GM19328 (cell line): Measurements from ENCODE around the gene SPEM2.

Experiments used
- ATAC-seq: cut with Tn5 transposase; IDR thresholded peaks from one replicate; pipeline ENCODE4 v1.9.1; 2021; ENCODE audit warnings: mild to moderate bottlenecking, moderate library complexity; ENCODE audit not compliant: unreplicated experiment

The SPEM2 gene

DNA sequence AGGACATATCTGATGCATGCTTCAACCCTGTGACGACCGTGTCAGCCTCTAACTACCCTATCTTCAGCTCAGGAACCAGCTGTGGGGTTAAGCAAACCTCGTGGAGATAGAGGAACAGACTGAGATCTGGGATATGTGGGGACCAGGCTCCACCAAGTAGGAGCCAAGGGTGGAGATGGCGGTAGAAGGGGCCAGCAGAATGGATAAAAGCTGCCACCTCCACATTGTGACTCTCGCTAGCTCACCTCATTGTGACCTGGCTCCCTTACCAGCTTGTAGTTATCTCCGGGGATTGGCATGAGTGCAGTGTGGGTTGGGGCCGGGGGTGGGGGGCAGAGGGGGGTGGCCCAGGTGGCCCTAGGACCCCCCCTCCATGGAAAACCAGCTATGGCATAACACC, at the start of gene SPEM2:
TSS of gene SPEM2 (plus strand) at position 301 of the 400 bp plus-strand sequence. CDS start at position 374, 73 bp downstream.
- ATAC-seq, result no peak

DNA sequence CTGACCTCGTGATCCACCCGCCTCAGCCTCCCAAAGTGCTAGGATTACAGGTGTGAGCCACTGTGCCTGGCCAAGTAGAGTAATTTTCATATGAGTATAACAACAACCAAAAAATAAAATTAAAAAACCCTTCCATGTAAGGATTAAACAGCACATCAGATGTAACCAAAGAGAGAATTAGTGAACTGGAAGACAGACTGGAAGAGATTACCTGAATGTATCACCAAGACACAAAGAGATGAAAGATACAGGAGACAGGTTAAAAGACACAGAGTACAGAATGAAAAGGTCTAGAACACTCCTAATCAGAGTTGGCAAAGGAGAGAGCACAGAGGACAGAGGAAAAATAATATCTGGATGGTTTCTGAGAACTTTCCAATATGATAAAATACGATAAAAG, 46.3 kb upstream of the SPEM2 start:
- no peak for ATAC-seq

DNA sequence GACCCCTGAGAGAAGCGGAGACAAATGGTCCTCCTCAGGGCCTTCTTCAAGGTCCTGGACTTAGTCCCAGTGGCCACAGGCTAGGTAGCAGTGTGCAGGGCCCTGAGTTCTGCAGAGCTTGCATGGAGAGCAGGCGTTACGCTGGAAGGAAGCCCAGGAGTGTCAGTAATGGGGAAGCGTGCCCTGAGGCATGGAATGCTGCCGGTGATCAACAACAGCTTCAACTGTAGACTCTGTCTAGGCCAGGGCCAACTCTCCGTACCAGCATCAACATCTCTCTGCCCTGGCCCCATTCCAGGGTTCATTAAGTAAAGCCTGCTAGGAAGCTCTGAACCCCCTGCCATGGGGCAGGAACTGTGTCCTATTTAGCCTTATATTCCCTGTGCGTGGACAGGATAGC, 45.1 kb upstream of the SPEM2 start:
- no peak for ATAC-seq

DNA sequence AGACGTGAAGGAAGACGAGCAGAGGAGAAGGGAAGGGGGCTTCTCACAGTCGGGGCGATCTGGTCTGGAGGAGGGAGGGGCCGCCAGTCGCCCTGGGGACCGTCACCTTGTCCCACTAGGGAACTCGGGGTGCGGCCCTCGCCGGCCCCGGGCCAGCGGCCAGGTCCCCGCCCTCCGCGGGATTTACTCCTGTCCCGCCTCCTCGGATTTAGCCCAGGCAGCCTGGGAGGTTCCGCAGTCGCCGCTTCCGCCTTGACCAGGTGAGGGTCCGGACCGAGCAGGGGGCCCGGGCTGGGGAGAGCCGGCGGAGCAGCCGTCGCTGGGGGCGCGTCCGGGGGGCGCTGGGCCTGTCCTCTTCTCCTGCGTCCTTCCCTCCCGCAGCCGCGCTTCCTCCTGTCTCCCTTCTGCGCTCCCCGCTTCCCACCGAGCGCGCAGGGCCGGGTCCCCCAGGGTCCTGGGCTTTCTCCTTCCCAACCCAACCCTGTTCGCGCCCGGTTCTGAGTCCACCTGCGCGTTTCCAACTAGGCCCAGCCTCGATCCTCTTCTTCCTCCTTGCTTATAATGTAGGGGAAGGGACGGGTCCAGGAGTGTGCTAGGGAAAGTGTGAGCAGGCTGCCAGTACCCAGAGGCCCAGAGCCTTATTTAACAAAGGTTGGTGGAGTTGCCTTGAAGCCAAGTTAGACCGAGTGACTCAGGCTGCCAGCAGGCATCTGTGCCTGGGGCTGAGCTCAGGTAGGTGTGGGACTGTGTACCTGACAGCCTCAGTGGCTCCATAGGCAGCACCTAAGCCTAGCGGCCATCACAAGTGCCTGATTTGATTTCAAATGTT, 44.3 kb upstream of the SPEM2 start, which contains the start of gene TNK1:
TSS of gene TNK1 (plus strand) at position 235 of the 829 bp plus-strand sequence. CDS start 1,838 bp downstream, outside the sequence.
- ATAC-seq, result no peak

DNA sequence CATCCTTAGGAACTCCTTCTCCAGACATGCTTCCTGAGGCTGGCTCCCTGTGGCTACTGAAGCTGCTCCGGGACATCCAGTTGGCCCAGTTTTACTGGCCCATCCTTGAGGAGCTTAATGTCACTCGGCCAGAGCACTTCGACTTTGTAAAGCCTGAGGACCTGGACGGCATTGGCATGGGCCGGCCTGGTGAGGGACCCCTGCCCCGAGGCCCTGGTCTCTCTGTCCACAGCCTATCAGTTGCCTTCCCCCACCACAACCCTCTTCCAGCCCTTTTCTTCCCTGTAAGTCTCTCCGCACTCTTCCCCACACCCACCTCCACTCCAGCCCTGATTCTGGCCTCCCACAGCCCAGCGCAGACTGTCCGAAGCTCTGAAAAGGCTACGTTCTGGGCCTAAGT, 42.5 kb upstream of the SPEM2 start:
- ATAC-seq, result no peak

DNA sequence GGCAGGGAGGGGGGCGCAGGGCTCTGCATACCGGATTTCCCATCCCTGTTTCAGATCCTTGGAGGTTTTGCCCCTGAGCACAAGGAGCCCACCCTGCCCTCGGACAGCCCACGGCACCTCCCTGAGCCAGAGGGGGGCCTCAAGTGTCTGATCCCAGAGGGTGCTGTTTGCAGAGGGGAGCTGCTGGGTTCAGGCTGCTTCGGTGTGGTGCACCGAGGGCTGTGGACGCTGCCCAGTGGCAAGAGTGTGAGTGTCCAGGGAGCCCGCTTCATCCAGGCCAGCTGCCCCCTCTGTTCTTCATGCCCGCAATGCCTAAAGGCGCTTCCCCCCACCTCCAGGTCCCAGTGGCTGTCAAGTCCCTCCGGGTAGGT, 42.1 kb upstream of the SPEM2 start:
- no peak for ATAC-seq

DNA sequence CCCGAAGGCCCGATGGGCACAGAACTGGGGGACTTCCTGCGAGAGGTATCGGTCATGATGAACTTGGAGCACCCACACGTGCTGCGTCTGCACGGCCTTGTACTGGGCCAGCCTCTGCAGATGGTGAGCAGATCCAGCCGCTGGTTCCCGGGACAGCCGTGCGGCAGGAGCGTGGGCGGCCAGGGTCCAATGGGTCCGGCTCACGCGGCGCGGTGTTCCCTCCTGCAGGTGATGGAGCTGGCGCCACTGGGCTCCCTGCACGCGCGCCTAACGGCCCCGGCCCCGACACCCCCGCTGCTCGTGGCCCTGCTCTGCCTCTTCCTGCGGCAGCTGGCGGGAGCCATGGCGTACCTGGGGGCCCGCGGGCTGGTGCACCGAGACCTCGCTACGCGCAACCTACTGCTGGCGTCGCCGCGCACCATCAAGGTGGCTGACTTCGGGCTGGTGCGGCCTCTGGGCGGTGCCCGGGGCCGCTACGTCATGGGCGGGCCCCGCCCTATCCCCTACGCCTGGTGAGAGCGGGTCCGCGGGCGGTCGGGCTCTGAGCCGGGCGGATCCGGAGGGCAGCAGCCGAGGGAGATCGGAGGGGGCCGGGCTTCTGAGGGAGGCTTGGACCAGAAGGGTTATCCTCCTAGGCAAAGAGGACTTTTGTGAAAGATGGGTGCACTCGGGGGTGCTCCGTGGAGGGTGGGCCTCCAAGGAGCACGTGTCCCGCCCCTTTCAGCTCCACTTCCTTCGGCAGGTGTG, 41.5 kb upstream of the SPEM2 start:
- peak; percentile 67 for ATAC-seq

DNA sequence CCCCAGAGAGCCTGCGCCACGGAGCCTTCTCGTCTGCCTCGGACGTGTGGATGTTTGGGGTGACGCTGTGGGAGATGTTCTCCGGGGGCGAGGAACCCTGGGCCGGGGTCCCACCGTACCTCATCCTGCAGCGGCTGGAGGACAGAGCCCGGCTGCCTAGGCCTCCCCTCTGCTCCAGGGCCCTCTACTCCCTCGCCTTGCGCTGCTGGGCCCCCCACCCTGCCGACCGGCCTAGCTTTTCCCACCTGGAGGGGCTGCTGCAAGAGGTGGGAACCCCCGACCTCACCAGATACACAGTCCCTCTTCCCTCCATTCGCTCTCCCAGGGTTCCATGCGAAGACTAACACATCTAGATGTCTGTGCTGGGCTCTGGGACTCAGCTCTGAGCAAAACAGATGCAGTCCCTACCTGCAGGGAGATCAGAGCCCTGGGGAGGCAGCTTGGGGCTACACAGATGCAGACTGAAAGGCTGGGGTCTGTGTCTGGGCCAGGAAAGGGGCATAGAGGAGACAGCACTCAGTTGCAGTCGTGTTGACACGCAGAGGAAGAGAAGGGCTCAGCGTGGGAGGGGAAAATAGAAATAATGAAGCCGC, 40.8 kb upstream of the SPEM2 start:
- ATAC-seq, result no peak

DNA sequence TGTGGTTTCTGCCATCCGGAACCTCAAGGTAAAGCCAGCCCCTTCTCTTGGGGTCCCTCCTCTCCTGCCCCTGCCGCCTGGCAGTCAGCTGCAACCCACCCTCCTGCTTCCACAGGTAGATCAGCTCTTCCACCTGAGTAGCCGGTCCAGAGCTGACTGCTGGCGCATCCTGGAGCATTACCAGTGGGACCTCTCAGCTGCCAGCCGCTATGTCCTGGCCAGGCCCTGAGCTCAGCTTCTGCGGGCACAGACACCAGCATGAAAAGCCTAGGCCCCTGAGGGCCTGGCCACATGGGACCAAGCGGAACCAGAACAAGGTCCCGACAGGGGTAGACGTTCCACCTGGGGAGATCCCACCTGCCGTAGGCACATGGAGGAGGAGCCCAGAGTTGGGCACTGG, 36.6 kb upstream of the SPEM2 start:
- ATAC-seq, result no peak

DNA sequence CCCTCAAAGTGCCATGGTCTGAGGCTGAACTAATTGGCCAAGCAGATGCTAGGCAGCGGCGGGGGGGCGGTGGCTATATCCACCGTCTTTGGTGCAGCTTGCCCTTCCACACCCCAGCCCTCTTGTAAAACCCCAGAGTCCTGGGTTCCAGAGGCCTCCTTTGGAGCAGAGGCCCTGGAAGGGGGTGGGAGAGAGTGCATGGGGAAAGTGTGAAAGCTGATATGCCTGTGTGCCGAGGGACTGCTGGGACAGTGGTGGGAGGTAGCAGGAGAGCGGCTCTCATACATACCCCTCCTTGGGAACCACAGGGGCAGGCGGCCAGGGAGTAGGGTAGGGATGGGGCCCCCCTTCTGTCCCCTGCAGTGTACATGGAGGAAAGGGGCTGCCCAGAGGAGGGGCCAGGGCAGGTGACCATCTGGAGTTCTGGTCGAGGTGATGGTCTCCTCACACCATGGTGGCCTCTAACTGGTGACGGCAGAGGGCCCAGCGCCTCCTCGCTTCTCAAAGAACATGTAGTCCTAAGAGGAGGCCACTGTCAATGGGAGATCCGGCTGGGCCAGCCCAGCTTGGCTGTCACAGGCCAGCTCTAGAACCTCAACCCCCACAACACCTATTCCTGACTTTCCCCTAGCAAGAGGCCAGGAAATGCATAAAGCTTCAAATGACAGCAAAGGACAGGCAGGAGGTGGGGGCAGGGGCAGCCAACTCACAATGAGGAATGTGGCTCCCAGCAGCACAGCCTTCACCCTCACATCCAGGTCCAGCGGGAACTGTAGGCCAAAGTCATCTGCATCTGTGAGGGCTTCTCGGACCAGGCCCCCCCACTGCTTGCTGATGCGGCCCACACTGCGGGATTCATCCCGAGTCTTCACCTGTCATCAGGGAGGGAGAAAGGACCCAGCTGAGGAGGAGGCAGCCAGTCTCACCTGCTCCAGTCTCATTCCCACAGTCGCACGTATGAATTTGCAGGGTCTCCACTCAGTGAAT, 35.2 kb upstream of the SPEM2 start:
- no peak for ATAC-seq

DNA sequence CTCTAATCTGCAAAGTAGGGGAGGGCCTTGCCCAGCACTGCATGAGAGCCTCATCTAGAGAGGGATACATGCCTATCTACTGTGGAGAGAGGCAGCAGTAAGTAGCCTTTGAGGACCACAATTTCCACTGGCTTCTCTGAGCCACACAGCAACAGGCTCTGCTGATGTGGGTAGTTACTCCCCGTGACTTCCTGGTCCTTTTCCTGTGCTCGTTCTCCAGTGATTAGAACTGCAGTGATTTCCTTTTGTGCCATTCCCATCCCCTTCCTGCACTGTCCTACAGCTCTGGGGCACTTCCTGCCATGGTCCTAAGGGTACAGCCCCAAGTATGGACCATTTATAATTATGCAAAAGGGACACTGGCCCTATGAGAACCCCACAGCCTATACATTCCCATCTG, 34.1 kb upstream of the SPEM2 start:
- ATAC-seq, result no peak

DNA sequence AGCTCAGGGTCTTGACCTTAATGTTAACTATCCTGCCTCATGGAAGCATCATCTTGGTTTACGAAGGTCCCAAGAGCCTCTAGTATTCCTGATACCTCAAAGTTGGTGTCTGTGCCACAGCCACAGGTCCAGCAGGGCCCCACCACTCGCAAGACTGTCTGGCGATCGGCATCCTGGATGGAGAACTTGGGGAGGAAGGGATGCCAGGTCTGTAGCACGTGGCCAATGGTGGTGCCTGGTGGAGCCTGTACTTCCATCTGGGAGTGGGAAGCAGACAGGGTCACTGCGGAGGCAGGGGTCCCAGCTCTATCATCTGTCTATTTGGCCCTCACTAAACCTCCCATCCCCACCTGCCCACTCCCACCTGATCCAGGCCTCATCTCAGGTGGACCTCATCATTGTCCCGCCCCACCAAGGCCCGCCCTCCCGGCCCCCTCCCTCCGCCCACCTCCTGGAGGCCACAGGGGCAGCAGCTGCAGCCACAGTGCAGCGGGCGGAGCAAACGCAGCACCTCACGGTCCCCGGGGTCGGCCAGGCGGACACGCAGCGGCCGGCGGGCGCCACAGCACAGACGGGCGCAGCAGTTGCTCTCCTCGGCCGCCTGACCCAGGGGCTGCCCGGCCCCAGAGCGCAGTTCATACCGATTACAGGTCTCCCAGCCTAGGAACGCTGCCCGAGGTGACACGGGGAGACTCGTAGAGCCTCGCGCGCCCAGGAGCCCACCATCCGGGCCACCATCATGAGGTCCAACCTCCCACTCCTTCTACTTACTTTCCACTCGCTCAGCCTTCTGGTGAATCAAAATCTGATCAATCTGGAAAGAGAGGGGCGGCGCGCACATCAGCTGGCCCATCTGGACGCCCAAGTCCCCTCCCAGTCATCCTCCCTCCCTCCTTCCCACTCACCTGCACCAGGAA, 32.5 kb upstream of the SPEM2 start:
- ATAC-seq, result no peak

DNA sequence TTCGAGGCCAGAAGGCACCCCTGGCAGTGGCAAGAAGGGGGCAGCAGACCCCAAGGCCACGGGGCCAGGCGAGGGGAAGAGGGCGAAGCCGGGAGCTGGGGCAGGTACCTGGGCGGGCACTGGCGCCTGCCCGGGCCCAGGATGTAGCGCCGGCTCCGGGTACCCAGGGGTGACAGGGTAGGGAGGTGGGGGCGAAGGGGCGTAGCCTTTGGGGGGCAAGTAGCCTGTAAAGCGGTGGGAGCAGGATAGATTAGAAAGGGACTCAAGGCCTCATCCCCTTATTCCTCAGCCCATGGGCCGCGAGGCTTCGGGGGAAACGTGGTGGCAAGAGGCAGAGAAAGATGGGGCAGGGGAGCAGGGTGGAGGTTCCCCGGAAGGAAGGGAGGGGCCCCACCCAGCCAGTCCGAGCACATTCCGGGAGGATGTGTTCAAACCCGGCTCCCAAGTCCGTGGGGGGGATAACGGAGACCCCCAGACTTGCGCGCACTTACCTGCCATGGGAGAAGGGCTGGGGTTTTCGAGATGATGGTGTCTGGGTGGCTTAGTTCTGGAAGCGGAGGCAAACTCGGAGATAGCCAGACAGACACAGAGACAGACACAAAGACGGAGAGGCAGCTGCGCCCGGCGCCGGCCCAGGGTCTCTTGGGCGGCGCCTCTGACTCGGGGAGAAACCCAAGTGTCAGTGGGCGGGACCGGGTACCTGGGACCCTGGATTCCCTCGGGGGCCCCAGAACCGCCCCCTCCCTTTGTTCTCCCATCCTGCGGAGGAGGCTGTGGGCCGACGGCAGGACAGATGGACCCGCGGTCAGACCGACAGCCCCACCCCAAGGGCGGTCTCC, 31.6 kb upstream of the SPEM2 start:
- peak; percentile 52 for ATAC-seq

DNA sequence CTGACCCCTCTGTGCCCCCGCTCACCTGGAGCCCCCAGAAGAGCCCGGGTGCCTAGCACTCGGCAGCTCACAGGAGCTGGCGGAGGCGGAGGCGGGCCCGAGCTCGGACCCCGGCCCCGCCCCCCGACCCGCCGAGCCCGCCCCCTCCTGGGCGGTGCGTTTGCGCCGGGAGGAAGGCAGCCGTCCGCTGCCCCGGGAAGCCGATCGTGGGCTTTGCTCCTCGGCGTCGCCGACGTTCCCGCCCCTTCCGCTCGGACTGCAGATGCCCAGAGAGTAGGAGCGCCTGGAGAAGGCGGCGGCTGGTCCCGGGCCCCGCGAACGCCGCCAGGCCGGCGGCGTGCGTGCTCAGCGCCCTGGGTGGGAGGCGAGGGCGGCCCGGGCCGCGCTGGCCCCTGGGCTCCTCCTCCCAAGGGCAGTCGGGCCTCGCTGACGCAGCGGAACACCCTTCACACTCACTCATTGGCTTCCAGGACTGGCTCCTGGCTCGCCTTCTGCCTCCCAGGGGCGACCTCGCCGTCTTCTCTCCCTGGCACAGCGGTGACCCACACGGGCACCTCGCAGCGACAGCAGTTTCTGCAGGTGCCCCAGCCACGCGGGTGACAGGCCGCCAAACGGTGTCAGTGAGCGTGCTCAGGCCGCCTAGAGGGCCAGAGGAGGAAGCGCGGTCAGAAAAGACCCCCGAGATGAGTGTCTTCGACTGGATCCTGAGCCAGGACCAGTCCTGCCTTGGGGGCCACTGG, 30.8 kb upstream of the SPEM2 start, which contains the start of gene PLSCR3:
TSS of gene PLSCR3 (minus strand) at position 74 of the 740 bp plus-strand sequence. CDS start 415 bp downstream, outside the sequence.
- peak; percentile 81 for ATAC-seq

DNA sequence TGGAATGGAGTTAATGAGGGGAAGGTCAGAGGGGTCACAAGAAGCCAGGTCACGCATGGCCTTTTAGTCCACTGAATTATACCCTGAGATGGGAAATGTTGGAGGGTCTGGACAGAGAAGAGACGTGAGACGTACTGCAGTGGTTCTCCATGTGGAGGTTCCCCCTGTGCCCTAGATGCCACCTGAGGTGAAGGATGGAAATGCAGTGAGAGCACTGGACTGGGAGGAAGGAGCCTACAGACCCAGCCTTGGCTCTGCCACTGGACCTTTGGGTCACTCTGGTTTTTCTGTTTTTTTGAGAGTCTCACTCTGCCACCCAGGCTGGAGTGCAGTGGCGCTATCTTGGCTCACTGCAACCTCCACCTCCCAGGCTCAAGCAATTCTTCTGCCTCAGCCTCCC, 29.3 kb upstream of the SPEM2 start:
- ATAC-seq, result no peak

DNA sequence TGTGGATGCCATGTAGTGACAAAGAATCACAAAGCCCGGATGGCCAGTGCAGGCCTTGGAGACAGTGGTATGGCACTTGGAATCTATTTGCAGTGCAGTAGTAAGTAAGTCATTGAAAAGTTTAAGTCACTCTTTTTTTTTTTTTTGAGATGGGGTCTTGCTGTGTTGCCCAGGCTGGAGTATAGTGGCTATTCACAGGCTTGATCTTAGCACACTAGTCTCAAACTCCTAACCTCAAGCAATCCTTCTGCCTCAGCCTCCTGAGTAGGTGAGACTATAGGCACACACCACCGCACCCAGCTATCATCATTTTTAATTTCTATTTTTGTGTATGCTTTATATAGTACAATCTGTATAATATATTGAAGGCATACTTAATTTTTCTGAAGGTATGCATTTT, 26.8 kb upstream of the SPEM2 start:
- ATAC-seq, result no peak

DNA sequence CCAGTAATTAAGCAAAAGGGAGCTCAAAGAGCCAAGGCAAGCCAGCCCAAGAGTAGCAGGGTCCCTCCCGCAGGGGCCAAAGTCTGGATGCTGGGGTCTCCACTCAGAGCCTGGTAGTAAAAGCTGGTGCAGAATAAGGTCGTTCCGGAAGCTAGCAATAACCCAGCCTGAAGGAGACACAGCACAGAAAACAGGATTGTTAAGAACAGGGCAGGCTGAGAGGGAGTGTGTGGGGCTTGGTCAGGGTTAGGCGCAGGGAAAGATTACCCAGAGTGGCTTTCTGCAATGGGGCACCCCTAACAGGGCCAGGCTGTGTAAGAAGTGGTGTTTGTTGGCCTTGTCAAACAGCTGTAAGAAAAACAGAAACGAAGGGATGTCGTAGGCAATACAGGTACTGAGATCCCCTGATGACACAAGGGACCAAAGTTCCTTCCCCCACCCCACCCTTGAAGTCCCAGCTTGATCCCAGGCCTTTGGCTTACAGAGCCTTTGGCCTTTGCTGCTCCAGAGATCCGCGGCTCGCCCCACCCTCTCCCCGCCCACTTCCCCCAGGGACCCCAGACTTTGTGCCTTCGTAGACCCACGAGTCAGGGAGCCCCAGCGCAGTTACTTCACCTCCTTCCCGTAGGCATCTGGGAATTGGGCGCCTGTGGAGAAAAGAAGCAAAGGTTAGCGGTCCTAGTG, 22.2 kb upstream of the SPEM2 start:
- ATAC-seq, result no peak

DNA sequence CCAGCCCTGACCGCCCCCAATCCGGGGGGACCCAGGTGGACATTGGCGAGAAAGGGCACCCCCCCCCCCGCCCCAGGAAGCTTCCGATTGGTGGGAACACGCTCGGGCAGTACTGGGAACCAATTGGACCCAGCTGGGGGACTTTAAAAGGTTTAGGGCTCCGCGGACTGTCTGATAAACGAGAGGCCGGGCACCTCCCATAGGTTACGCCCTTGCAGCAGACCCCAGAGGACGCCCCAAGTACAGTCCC, 21.8 kb upstream of the SPEM2 start:
- peak; percentile 4 for ATAC-seq
